DMS 273 treated with DMSO at 0.1 percent for 48 hours (cell line): ENCODE results near the gene RIOX2.
"Not testable (repeated sequence)": the region's sequence is repeated elsewhere in the genome, so short reads cannot be mapped to it uniquely, and the experiment has no call there.

ENCODE experiments used
- DNase-seq: peaks from one replicate; lab custom pipeline; 2025; lab: John Stamatoyannopoulos, UW

Gene RIOX2

GRCh38 chr3:97971679-97972567 lies at the start of gene RIOX2:
Gene RIOX2, minus strand, starts transcription at chr3:97972431. Its CDS starts 4,838 bp downstream, at chr3:97967593.
- DNase-seq: peak; percentile 57

DNA sequence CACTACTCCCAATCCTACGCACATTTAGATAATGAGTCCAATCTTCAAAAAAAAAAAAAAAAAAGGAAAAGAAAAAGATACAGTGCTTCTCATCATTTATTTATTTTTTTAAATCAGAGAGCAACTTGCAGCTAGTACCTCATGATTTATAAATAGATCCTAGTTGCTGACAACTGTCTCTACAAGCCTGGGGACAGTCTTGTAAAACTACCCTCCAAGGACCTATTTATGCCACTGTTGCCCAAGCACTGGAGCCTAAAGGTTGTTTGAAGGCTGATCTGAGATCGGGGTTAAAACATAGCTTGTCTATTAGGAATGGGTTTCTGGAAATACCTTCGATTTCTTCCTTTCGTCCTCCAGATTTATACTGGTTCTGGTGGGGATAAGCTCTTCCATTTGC lies 48.2 kb upstream of the RIOX2 start:
- no peak for DNase-seq

DNA sequence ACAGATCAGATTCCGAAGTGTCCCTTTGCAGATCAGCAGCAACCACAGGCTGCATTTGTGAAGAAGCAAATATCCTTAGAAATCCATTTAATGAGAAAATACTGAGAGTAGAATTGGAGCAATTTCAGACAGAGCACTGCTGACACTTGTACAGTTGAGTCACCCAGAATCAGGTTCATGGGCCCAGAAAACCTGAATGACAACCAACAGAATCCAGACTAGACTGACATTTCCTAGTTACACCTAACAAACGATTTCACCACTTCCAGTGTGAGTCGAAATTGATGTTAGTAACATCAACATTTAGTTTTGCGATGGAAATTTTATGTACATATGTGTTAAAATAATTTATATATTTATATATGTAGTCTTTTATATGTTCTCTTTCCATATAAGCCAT lies 46.1 kb upstream of the RIOX2 start:
- no peak for DNase-seq

- no peak for DNase-seq
These were observed 42.0 kb upstream of the RIOX2 start for GRCh38 chr3:98014268-98014585.

DNA sequence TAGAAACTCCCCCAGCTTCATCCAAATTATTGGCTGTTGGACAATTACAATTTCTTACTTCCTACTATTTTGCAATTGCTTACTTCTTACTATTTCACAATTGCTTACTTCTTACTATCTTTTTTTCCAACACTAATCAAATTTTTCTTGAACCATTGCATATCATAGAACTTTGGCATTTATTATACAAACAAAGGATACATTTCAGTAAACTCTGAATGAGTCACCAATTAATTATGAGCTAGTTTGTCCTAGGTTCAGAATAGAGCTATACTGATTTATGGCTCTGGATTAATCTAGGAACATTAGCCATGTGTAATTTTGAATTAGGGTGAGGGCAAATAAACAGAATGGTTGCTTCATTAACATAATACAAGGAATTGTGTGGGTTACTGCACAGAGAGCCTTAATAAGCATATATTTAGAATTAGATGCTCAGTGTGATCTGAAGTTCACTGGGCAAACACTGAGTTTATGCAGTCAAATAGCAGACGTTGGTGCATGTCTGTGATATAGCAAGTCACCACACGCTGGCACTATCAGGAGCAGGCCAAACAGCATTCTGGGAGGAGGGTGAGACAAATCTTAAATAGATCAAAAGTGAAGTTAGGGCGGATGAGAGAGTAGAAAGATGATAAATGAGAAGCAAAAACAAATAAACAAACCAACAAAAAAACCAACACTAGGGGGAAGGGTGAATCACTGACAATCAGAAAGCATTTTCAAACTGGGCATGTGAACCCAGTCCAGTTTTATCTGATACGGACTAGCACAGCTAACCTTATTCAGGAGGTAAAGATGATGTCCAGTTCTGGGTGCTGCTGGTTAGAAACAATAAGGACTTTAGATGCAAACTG lies 41.4 kb upstream of the RIOX2 start:
- no peak for DNase-seq

- no peak for DNase-seq
These were observed 40.7 kb upstream of the RIOX2 start for GRCh38 chr3:98012979-98013378.

GRCh38 chr3:98010883-98011449 lies 38.7 kb upstream of the RIOX2 start:
- not testable (repeated sequence) for DNase-seq

GRCh38 chr3:98010194-98010882 lies 38.1 kb upstream of the RIOX2 start:
- no peak for DNase-seq

DNA sequence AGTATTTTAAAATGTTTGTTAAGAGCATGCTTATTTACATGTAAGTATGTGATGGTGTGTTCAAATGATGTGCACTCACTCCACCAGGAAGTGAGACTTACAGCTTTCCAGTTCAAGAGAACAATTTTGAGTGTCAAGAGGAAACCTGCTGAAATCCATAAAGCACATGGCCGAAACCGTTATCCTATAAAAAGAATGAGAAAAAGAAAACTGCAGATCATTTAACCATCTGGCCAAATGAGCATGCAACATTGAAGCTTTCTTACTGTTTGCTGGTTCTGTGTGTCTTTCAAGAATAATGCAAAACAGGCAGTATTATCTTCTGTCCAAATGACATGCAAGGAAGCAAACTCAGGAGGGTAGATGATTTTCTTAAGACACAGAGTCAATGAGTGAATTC lies 36.6 kb upstream of the RIOX2 start:
- no peak for DNase-seq

DNA sequence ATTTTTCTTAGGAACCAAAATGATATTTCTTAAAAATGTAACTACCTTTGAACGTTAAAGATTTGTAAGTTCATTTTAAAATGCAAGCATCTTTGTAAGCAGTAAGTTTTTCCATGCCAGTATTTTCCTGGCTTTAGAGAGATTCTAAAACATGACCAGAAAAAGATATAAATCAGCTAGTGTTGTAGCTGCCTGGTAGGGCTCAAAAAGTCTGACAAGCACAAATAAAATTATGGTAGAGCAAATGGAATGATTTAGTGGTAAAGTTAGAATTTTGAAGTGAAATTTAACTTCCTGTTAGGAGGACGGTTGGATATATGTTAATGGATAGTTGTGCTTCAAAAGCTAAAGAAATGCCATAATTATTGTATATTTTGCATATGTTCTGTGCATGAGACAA lies 33.2 kb upstream of the RIOX2 start:
- DNase-seq: no peak

DNA sequence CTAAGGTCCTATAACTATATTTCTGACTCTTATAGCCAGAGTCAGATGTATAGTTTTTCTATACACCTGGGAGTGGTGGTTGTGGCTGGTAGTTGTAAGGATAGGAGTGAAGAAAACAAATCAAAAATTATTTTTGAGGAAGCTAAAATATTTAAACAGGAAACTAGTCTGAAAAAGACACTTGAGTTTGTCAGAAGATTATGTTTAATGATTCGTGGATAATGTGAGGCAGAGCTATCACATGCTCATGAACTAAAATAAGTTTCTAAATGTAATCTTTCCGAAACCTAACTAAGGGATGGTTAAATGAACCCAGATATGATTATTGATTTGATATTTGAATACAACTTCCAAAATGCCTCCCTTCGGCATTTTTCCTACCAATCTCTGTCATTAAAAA lies 32.5 kb upstream of the RIOX2 start:
- DNase-seq: no peak

GRCh38 chr3:98003306-98003969 lies 31.2 kb upstream of the RIOX2 start:
- DNase-seq: no peak

DNA sequence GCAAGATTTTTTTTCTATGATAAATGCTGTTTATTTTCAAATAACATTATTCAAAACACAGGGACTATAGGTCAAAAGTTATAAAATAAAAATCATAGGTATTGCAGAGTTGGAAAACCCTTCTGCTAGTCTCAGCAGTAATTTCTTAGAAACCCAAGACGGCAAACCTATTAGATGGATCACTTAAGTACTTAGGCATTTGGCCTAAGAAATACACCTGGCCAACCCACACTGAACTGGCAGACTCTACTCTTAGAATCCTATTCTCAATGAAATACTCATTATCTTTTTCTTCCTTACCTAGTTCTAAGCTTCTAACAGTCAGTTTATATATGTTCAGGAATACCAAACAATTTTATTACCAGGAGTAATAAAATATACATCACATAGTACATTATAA lies 30.5 kb upstream of the RIOX2 start:
- no peak for DNase-seq

DNA sequence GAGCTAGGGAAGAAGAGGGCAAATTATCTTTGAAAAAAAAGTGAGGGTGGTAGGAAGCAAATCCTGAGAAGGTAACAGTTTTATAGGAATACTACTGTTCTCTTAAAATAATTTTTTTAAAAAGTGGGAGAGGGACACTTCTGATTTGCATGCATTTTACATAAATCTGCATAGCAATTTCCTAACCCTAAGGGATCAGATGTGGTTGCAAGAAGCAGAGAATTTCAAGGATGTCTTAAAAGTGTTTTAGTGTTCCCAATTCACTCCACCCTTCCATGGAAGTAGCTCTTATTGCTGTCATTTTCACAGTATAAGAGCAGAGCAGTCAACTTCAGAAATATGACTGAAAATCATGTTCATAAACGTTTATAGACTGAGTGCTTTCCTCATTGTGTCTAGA lies 27.8 kb upstream of the RIOX2 start:
- no peak for DNase-seq

DNA sequence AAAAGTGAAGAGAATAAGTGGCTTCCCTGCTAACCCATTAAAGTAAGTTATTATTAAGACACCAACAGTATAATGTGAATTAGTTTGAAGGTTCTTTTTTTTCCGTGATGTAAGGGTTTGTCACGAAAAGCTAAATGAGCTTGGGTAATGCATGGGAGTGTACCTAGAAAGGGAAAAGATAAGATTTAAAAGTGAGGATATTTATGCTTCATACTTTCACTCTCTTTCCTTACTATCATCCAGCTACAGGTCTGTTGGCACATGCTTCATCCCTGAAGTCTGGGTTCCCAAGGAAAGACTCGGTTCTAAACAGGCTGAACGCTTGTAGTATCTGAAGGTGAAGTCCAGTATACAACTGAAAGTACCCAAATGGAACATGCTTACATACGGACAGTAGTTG lies 26.9 kb upstream of the RIOX2 start:
- DNase-seq: no peak

- no peak for DNase-seq
These were observed 24.8 kb upstream of the RIOX2 start for GRCh38 chr3:97996988-97997387.

GRCh38 chr3:97994328-97994945 lies 22.2 kb upstream of the RIOX2 start:
- DNase-seq: no peak

GRCh38 chr3:97993526-97993925 lies 21.3 kb upstream of the RIOX2 start:
- DNase-seq: no peak

DNA sequence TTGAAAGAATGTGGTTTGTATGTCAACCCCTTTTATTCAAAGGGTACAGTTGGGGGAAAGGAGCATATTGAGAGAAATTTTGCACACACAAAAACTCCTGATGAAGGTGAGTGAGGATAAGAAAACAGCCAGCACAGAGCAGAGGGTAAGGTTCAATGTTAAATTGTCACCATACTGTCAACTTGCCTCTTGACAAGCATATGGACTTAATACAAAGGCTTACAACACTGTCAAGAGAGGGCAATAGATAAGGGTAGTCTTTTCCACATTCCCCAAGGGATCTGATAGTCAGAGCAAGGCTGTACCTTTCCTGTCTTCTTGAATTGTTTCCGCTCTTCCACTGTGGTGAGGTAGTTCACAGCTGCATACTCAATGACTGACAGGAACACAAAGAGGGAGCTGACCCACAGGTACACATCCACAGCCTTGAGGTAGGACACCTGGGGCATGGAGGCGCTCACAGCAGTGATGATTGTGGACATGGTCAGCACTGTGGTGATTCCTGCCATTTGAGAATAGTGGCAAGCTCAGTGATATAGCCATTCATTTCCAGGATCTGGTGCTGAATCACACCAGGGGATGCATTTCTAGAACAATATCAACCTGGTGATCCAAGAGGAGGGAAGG lies 20.4 kb upstream of the RIOX2 start:
- no peak for DNase-seq

DNA sequence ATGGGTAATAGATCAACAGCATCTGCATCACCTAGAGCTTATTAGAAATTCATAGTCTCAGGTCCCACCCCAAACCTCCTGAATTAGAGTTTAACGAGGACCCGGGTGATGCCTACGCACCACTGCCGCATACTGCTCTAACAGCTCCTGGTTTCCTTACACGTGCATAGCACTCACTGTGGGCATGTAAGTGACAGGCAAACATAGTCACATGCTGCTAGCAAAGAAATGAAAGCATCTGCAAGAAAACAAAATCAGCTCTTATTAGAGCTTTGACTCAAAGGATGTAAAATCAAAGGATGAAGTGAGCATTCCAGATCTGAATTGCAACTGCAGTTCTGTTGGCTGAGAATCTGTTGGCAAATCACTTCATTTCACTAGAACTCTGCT lies 19.1 kb upstream of the RIOX2 start:
- no peak for DNase-seq
